ENCODE results near the gene STK38L.
"Not testable (repeated sequence)": the region's sequence is repeated elsewhere in the genome, so short reads cannot be mapped to it uniquely, and the experiment has no call there.

- not testable (repeated sequence) for TF ChIP-seq CTCF (conservative IDR thresholded peaks at IDR 0.05 in 1 of 2, IDR thresholded peaks at IDR 0.05 in 1 of 2; ENCODE audit: low read depth in 1 of 2, low read length in 2 of 2); EZH2 (IDR thresholded peaks at IDR 0.05; ENCODE audit: low read length, missing control alignments)
Observed at GRCh38 chr12:27231374-27231773, 12.7 kb upstream of the STK38L start.

Data from fibroblast of lung (primary cell).